NOMO-1 (cell line): ENCODE data around the gene SLC10A2.
"Not testable (repeated sequence)": the region's sequence is repeated elsewhere in the genome, so short reads cannot be mapped to it uniquely, and the experiment has no call there.

Source experiments
- DNase-seq, 2 experiments: peaks; one replicate each; lab custom pipeline; 2025; ENCODE audit not compliant: unreplicated experiment in 2 of 2; lab: John Stamatoyannopoulos, UW

SLC10A2 gene

GRCh38 chr13:103066079-103066780 is at the start of gene SLC10A2:
SLC10A2 (minus strand) TSS chr13:103066417; CDS start chr13:103066249, 168 bp downstream.
- DNase-seq: peak in 1 of 2 experiments; percentile 17

GRCh38 chr13:103107580-103107979 is 41.4 kb upstream of the SLC10A2 start:
- DNase-seq: no peak

GRCh38 chr13:103104340-103104739 is 38.1 kb upstream of the SLC10A2 start:
- no peak for DNase-seq

GRCh38 chr13:103103456-103103855 is 37.2 kb upstream of the SLC10A2 start:
- not testable (repeated sequence) for DNase-seq

GRCh38 chr13:103102482-103102881 is 36.3 kb upstream of the SLC10A2 start:
- no peak for DNase-seq

GRCh38 chr13:103101901-103102300 is 35.7 kb upstream of the SLC10A2 start:
- DNase-seq: no peak

GRCh38 chr13:103101500-103101899 is 35.3 kb upstream of the SLC10A2 start:
- DNase-seq: no peak

GRCh38 chr13:103100830-103101229 is 34.6 kb upstream of the SLC10A2 start:
- DNase-seq: no peak

GRCh38 chr13:103099722-103100293 is 33.6 kb upstream of the SLC10A2 start:
- no peak for DNase-seq

GRCh38 chr13:103098535-103098934 is 32.3 kb upstream of the SLC10A2 start:
- no peak for DNase-seq

GRCh38 chr13:103097366-103097928 is 31.2 kb upstream of the SLC10A2 start:
- no peak for DNase-seq

- DNase-seq: not testable (repeated sequence)
These were observed 27.4 kb upstream of the SLC10A2 start for GRCh38 chr13:103093649-103094048.

GRCh38 chr13:103087275-103087674 is 21.1 kb upstream of the SLC10A2 start:
- DNase-seq: no peak

GRCh38 chr13:103081435-103081834 is 15.2 kb upstream of the SLC10A2 start:
- no peak for DNase-seq

- peak; percentile 16 to 69 for DNase-seq
These were observed 11.9 kb upstream of the SLC10A2 start for GRCh38 chr13:103078158-103078557.

GRCh38 chr13:103068836-103069235 is 2.6 kb upstream of the SLC10A2 start:
- DNase-seq: no peak

- no peak for DNase-seq
These were observed 1.7 kb upstream of the SLC10A2 start for GRCh38 chr13:103067751-103068555.

- DNase-seq: no peak
These were observed 646 bp upstream of the SLC10A2 start for GRCh38 chr13:103066781-103067345.

- no peak for DNase-seq
These were observed 2.8 kb downstream of the SLC10A2 start for GRCh38 chr13:103063376-103063775.

- no peak for DNase-seq
These were observed 4.1 kb downstream of the SLC10A2 start for GRCh38 chr13:103062079-103062478.

- DNase-seq: no peak
These were observed 10.2 kb downstream of the SLC10A2 start for GRCh38 chr13:103056008-103056407.
